ENCODE results near the gene SDHAF3. TPM values are rescaled to one million over a fixed set of nuclear protein-coding genes. Genes with fewer than 3 reads are reported as not detected.

SDHAF3 gene
- total RNA-seq, 4 donors from 2014 or later: 3.4 to 10.5 (median 7.5) TPM

GRCh38 chr7:97219237-97219636, 101.7 kb downstream of the SDHAF3 start:
- ATAC-seq (ENCODE audit: low FRiP score) (no peak), DNase-seq (ENCODE audit: low spot score) (no peak)
- no peak for TF ChIP-seq CTCF (IDR thresholded peaks at IDR 0.05)

GRCh38 chr7:97224316-97224715, 106.8 kb downstream of the SDHAF3 start:
- DNase-seq (ENCODE audit: low spot score): no peak
- no peak for ATAC-seq (ENCODE audit: low FRiP score)
- no peak for TF ChIP-seq CTCF (IDR thresholded peaks at IDR 0.05)

GRCh38 chr7:97226541-97226940, 109.0 kb downstream of the SDHAF3 start:
- DNase-seq (ENCODE audit: low spot score) (no peak), ATAC-seq (ENCODE audit: low FRiP score) (no peak)
- TF ChIP-seq CTCF (IDR thresholded peaks at IDR 0.05): no peak

Other genes with a start within 250 kb of the SDHAF3 start
- not detected for gene DLX6, start 112.1 kb upstream of the SDHAF3 start, total RNA-seq
- 1 to 10 TPM in 1 of 4 donors, under 1 TPM in 1, not detected in 2; 0.69 to 1.3 TPM for gene DLX5, start 92.9 kb upstream of the SDHAF3 start, total RNA-seq

Data from omental fat pad (tissue), 4 donors.